ENCODE measurements around the gene BCKDK.

GRCh38 chr16:31105677-31106213, 2.4 kb upstream of the BCKDK start:
- no peak for TF ChIP-seq EZH2 (IDR thresholded peaks at IDR 0.05)
- no peak for TF ChIP-seq POLR2AphosphoS5 (IDR thresholded peaks at IDR 0.05; ENCODE audit: borderline replicate concordance, low read depth, low read length)
- no peak for TF ChIP-seq FOXP2 (optimal IDR thresholded peaks at IDR 0.05; ENCODE audit: control extremely low read depth, extremely low read length, insufficient read depth)
